ENCODE measurements around the gene CCR3. TPM values are rescaled to one million over a fixed set of nuclear protein-coding genes. Genes with fewer than 3 reads are reported as not detected.

The CCR3 gene
- total and polyA plus RNA-seq, 9 of the 15 experiments (the other 6 are each of a cell fraction or from before 2014, with no cell fraction given) = not detected

- ATAC-seq (no peak), DNase-seq (ENCODE audit: extremely low read depth in 1 of 4, low spot score in 3 of 4) (no peak), FAIRE-seq (no peak)
- H3K4me1 ChIP-seq (replicated peaks in 1 of 2; ENCODE audit: control insufficient read depth in 2 of 2, insufficient read depth in 2 of 2, low read length in 2 of 2) = no peaks in the 10 kb centered on the region
- BruUV-seq (replicated peaks) = no TSS peak
- no peak overlapping the region for H3K9ac ChIP-seq (ENCODE audit: insufficient read depth in 1 of 2, low read depth in 2 of 2, low read length in 2 of 2)
- H3K4me3 ChIP-seq = no peak overlapping the region
- H2AFZ ChIP-seq (ENCODE audit: low read depth, low read length) = no peak overlapping the region
- H3K36me3 ChIP-seq (ENCODE audit: control insufficient read depth, insufficient read depth, low read length) = no peaks in the 10 kb centered on the region
- H3K9me1 ChIP-seq (ENCODE audit: control insufficient read depth, insufficient read depth, low read length) = no peaks in the 10 kb centered on the region
- H3K4me2 ChIP-seq (ENCODE audit: insufficient read depth, low read length) = no peak overlapping the region
- H4K20me1 ChIP-seq (replicated peaks; ENCODE audit: control insufficient read depth, insufficient read depth, low read length) = no peaks in the 10 kb centered on the region
- intact Hi-C loops (cut with micrococcal nuclease) = no loop called here
- TF ChIP-seq GTF2B (IDR thresholded peaks at IDR 0.05; ENCODE audit: extremely low read depth, insufficient read length) (no peak), ETV5 (CRISPR knock-in tag; IDR thresholded peaks at IDR 0.05; ENCODE audit: low read depth) (no peak), ZFX (CRISPR knock-in tag; IDR thresholded peaks at IDR 0.05) (no peak), ARID3B (CRISPR knock-in tag; IDR thresholded peaks at IDR 0.05; ENCODE audit: borderline replicate concordance) (no peak)
- H3K27me3 ChIP-seq (ENCODE audit: control insufficient read depth in 2 of 2, insufficient read depth in 2 of 2, low read length in 2 of 2) = peaks cover 0 to 8% of the 10 kb centered on the region in 2 experiments; a peak in 2 of 5 replicates
- no peaks in the 10 kb centered on the region; the same call in 1 of the 2 replicates for H3K9me3 ChIP-seq (replicated peaks; ENCODE audit: control insufficient read depth, insufficient read depth, low read depth, low read length)
- no peaks in the 10 kb centered on the region for H3K79me2 ChIP-seq (ENCODE audit: control insufficient read depth, insufficient read depth, low read length)
- CTCF ChIA-PET (ENCODE audit: low intra/inter-chr PET ratio) = no interaction called here
- in situ Hi-C loops (cut with MboI) = no loop called here
- H3K27ac ChIP-seq (ENCODE audit: extremely low read depth, low read depth, low read length) = no peak overlapping the region
- 0% methylated on average over 2 of the region's 2 CpGs for WGBS (ENCODE audit: insufficient coverage, low coverage, missing lambda C conversion rate)
- POLR2A ChIA-PET = interaction anchor here (0.9 kb wide), 1 partner anchor 32 kb away, joined by 3 read pairs; no protein-coding TSS in a partner anchor
Measured at GRCh38 chr3:46283881-46284450, 41.7 kb downstream of the CCR3 start.

All from K562 (cell line).